Measurements from ENCODE around the gene NOTO.

The NOTO gene

GRCh38 chr2:73258186-73258912 is 56.0 kb downstream of the NOTO start:
- ATAC-seq, result no peak

GRCh38 chr2:73258913-73259215 is 56.5 kb downstream of the NOTO start:
- ATAC-seq, result no peak

GRCh38 chr2:73259276-73259675 is 56.9 kb downstream of the NOTO start:
- no peak for ATAC-seq

- no peak for ATAC-seq
Measured at GRCh38 chr2:73259704-73260337, 57.4 kb downstream of the NOTO start.

- no peak for ATAC-seq
Measured at GRCh38 chr2:73260338-73260984, 58.1 kb downstream of the NOTO start.
